ENCODE measurements around the gene TMEM213.
"Not testable (repeated sequence)": the region's sequence is repeated elsewhere in the genome, so short reads cannot be mapped to it uniquely, and the experiment has no call there.

Gene TMEM213

GRCh38 chr7:138797046-138797445, 748 bp upstream of the TMEM213 start:
- DNase-seq (ENCODE audit: low spot score) = not testable (repeated sequence)

- no peak for DNase-seq (ENCODE audit: low spot score)
These were observed 1.0 kb downstream of the TMEM213 start for GRCh38 chr7:138798836-138799235.

GRCh38 chr7:138799336-138800000, 1.7 kb downstream of the TMEM213 start:
- no peak for DNase-seq (ENCODE audit: low spot score)

GRCh38 chr7:138801256-138801655, 3.5 kb downstream of the TMEM213 start:
- no peak for DNase-seq (ENCODE audit: low spot score)

GRCh38 chr7:138802706-138803105, 4.9 kb downstream of the TMEM213 start:
- DNase-seq (ENCODE audit: low spot score) = no peak

- no peak for DNase-seq (ENCODE audit: low spot score)
These were observed 6.8 kb downstream of the TMEM213 start for GRCh38 chr7:138804618-138805017.

- no peak for DNase-seq (ENCODE audit: low spot score)
These were observed 11.6 kb downstream of the TMEM213 start for GRCh38 chr7:138809346-138809745.

- not testable (repeated sequence) for DNase-seq (ENCODE audit: low spot score)
These were observed 13.5 kb downstream of the TMEM213 start for GRCh38 chr7:138811327-138811726.

GRCh38 chr7:138813945-138814344, 16.2 kb downstream of the TMEM213 start:
- no peak for DNase-seq (ENCODE audit: low spot score)

GRCh38 chr7:138814816-138815332, 17.1 kb downstream of the TMEM213 start:
- DNase-seq (ENCODE audit: low spot score) = no peak

GRCh38 chr7:138816650-138817049, 18.9 kb downstream of the TMEM213 start:
- no peak for DNase-seq (ENCODE audit: low spot score)

- no peak for DNase-seq (ENCODE audit: low spot score)
These were observed 21.8 kb downstream of the TMEM213 start for GRCh38 chr7:138819625-138820024.

- no peak for DNase-seq (ENCODE audit: low spot score)
These were observed 24.1 kb downstream of the TMEM213 start for GRCh38 chr7:138821912-138822311.

GRCh38 chr7:138822867-138823535, 25.2 kb downstream of the TMEM213 start:
- no peak for DNase-seq (ENCODE audit: low spot score)

GRCh38 chr7:138825049-138825721, 27.4 kb downstream of the TMEM213 start:
- DNase-seq (ENCODE audit: low spot score) = no peak

- DNase-seq (ENCODE audit: low spot score) = no peak
These were observed 30.5 kb downstream of the TMEM213 start for GRCh38 chr7:138828302-138828701.

GRCh38 chr7:138829335-138829734, 31.5 kb downstream of the TMEM213 start:
- no peak for DNase-seq (ENCODE audit: low spot score)

GRCh38 chr7:138832966-138833365, 35.2 kb downstream of the TMEM213 start:
- no peak for DNase-seq (ENCODE audit: low spot score)

GRCh38 chr7:138833596-138833995, 35.8 kb downstream of the TMEM213 start:
- no peak for DNase-seq (ENCODE audit: low spot score)

- DNase-seq (ENCODE audit: low spot score) = no peak
These were observed 36.8 kb downstream of the TMEM213 start for GRCh38 chr7:138834583-138834982.

- DNase-seq (ENCODE audit: low spot score) = no peak
These were observed 37.3 kb downstream of the TMEM213 start for GRCh38 chr7:138835087-138835486.

- no peak for DNase-seq (ENCODE audit: low spot score)
These were observed 39.8 kb downstream of the TMEM213 start for GRCh38 chr7:138837627-138838026.

GRCh38 chr7:138838166-138838565, 40.4 kb downstream of the TMEM213 start:
- DNase-seq (ENCODE audit: low spot score) = no peak
